GM12878 (cell line): ENCODE results near the gene VSX1. TPM values are rescaled to one million over a fixed set of nuclear protein-coding genes. Genes with fewer than 3 reads are reported as not detected.

Source experiments
- ATAC-seq: fragments of 200-7000 bp; cut with Tn5 transposase; 3 replicates; pipeline ENCODE4 v1.9.1; 2020; ENCODE audit warnings: mild to moderate bottlenecking, moderate library complexity
- BruUV-seq: library from RNA; stranded (reverse); fragments of 400-500 nt; replicated peaks from 2 replicates; lab custom pipeline; 2021; lab: Mats Ljungman, UMichigan
- CTCF ChIA-PET: fragments of 300-600 bp; sonication (Branson Sonifier 250); formaldehyde crosslinking; extraction: SDS; loops from one replicate; lab custom pipeline; 2021; ENCODE audit warnings: inconsistent platforms; lab: Yijun Ruan, JAX
- POLR2A ChIA-PET: fragments of 350-600 bp; formaldehyde crosslinking; extraction: SDS; loops from one replicate; lab custom pipeline; 2021; ENCODE audit warnings: inconsistent platforms; lab: Charles Lee
- RAD21 ChIA-PET: fragments of 300-600 bp; sonication (Branson Sonifier 250); formaldehyde crosslinking; loops from one replicate; lab custom pipeline; 2023; ENCODE audit warnings: antibody characterized with exemption; ENCODE audit not compliant: unreplicated experiment; lab: Charles Lee
- SMC1A ChIA-PET: fragments of 300-600 bp; sonication (Branson Sonifier 250); formaldehyde crosslinking; loops from one replicate; lab custom pipeline; 2023; ENCODE audit not compliant: unreplicated experiment, uncharacterized antibody; lab: Charles Lee
- DNase-seq: peaks from one replicate; pipeline ENCODE4 v3.0.0-alpha.2; 2011; ENCODE audit warnings: low read depth, low spot score
- FAIRE-seq: peaks from 3 replicates; lab custom pipeline; 2011; peaks lifted over from hg19 to GRCh38; lab: Jason Lieb, UNC
- H2AFZ ChIP-seq: 2 replicates; pipeline ENCODE4 v1.6.0; 2011; ENCODE audit warnings: low read depth, low read length, control low read depth; ENCODE audit not compliant: control insufficient read depth
- H3K27ac ChIP-seq: 2 replicates; pipeline ENCODE4 v1.5.1; 2011; ENCODE audit warnings: control low read depth; ENCODE audit not compliant: control insufficient read depth, insufficient read depth
- H3K27me3 ChIP-seq, 2 experiments: replicated peaks in 1 of 2; 2 replicates each; pipeline versions ENCODE4 v1.6.0 to v1.6.1; 2011; ENCODE audit warnings: low read length in 1 of 2; ENCODE audit not compliant: control insufficient read depth in 2 of 2, insufficient read depth in 2 of 2
- H3K36me3 ChIP-seq, 2 experiments: 2 replicates each; pipeline ENCODE4 v1.5.1; 2011; ENCODE audit warnings: low read length in 1 of 2; ENCODE audit not compliant: control insufficient read depth in 2 of 2, insufficient read depth in 2 of 2
- H3K4me1 ChIP-seq: 2 replicates; pipeline ENCODE4 v1.6.1; 2011; ENCODE audit warnings: mild to moderate bottlenecking, low read length, moderate library complexity, mixed read lengths; ENCODE audit not compliant: control insufficient read depth, insufficient read depth
- H3K4me2 ChIP-seq: 2 replicates; pipeline ENCODE4 v1.6.0; 2011; ENCODE audit warnings: control low read depth; ENCODE audit not compliant: control insufficient read depth, insufficient read depth
- H3K4me3 ChIP-seq: fragments of 200-600 bp; sonication (generic); 2 replicates; pipeline ENCODE4 v1.5.1; 2016
- H3K79me2 ChIP-seq: 2 replicates; pipeline ENCODE4 v1.6.0; 2011; ENCODE audit warnings: low read length; ENCODE audit not compliant: control insufficient read depth, insufficient read depth
- H3K9ac ChIP-seq: 2 replicates; pipeline ENCODE4 v1.8.0; 2011; ENCODE audit warnings: low read length, control low read depth, mixed read lengths; ENCODE audit not compliant: control insufficient read depth, insufficient read depth
- H3K9me3 ChIP-seq: replicated peaks from 3 replicates; pipeline ENCODE4 v1.5.1; 2011; ENCODE audit warnings: mild to moderate bottlenecking, low read length; ENCODE audit not compliant: control insufficient read depth, insufficient read depth
- H4K20me1 ChIP-seq: 2 replicates; pipeline ENCODE4 v1.6.0; 2011; ENCODE audit not compliant: control insufficient read depth, insufficient read depth
- CBFB ChIP-seq: IDR thresholded peaks from 2 replicates; pipeline ENCODE4 v1.6.1; 2016; ENCODE audit warnings: antibody characterized with exemption, low read depth
- CEBPB ChIP-seq, 2 experiments: fragments of 150-350 bp in 1 of 2; IDR thresholded peaks; 2 replicates each; pipeline ENCODE4 v1.6.1; 2012 to 2014; ENCODE audit warnings: low read depth in 2 of 2, low read length in 2 of 2, borderline replicate concordance in 1 of 2, inconsistent platforms in 1 of 2
- EP300 ChIP-seq, 2 experiments: fragments of 150-350 bp in 1 of 2; IDR thresholded peaks; 2 replicates each; pipeline ENCODE4 v1.6.1; 2011 to 2012; ENCODE audit warnings: low read depth in 2 of 2, low read length in 2 of 2, borderline replicate concordance in 1 of 2, improper control_type of control experiment in 1 of 2, inconsistent platforms in 1 of 2; ENCODE audit not compliant: control insufficient read depth in 1 of 2
- HDGF ChIP-seq: fragments of 450-650 bp; IDR thresholded peaks from 2 replicates; pipeline ENCODE4 v1.6.1; 2016; ENCODE audit warnings: antibody characterized with exemption
- LARP7 ChIP-seq: fragments of 450-650 bp; IDR thresholded peaks from 2 replicates; pipeline ENCODE4 v1.6.1; 2017; ENCODE audit warnings: mild to moderate bottlenecking
- MXI1 ChIP-seq: fragments of 150-350 bp; IDR thresholded peaks from 2 replicates; pipeline ENCODE4 v1.6.1; 2011; ENCODE audit warnings: low read depth, mild to moderate bottlenecking, inconsistent platforms, low read length, improper control_type of control experiment
- NKRF ChIP-seq: fragments of 450-650 bp; conservative IDR thresholded peaks from 2 replicates; pipeline ENCODE4 v1.6.1; 2017; ENCODE audit warnings: mild to moderate bottlenecking, moderate library complexity
- PML ChIP-seq: IDR thresholded peaks from 2 replicates; pipeline ENCODE4 v1.6.1; 2012; ENCODE audit warnings: low read length, inconsistent platforms
- SIN3A ChIP-seq: IDR thresholded peaks from 2 replicates; pipeline ENCODE4 v1.6.1; 2012; ENCODE audit warnings: low read depth, low read length, improper control_type of control experiment
- SMC3 ChIP-seq: IDR thresholded peaks from 2 replicates; pipeline ENCODE4 v1.6.1; 2011; ENCODE audit warnings: low read length, improper control_type of control experiment, borderline replicate concordance
- SUZ12 ChIP-seq: fragments of 200-600 bp; sonication (generic); IDR thresholded peaks from one replicate; pipeline ENCODE4 v1.6.1; 2018; ENCODE audit warnings: antibody characterized with exemption, mild to moderate bottlenecking; ENCODE audit not compliant: unreplicated experiment
- TCF3 ChIP-seq: IDR thresholded peaks from 2 replicates; pipeline ENCODE4 v1.6.1; 2012; ENCODE audit warnings: low read depth, mild to moderate bottlenecking, low read length, borderline replicate concordance; ENCODE audit not compliant: insufficient read depth
- TCF7 ChIP-seq: IDR thresholded peaks from 2 replicates; pipeline ENCODE4 v1.6.1; 2014; ENCODE audit warnings: antibody characterized with exemption, borderline replicate concordance
- WGBS: methylation state at CpG from one replicate; pipeline ENCODE4 v1.1.6; 2016; ENCODE audit warnings: low lambda C conversion rate; ENCODE audit not compliant: insufficient replicate concordance, insufficient coverage; ENCODE audit errors: missing lambda C conversion rate; 5-methylcytosine and 5-hydroxymethylcytosine counted together
- in situ Hi-C: fragments of 300-500 bp; cut with MboI; formaldehyde crosslinking; loops from 9 replicates; pipeline ENCODE4 v1.14.3; 2018; ENCODE audit warnings: mixed read lengths
- intact Hi-C: fragments of 100-400 bp; cut with micrococcal nuclease; formaldehyde crosslinking; loops from one replicate; pipeline ENCODE4 v1.14.2; 2022; ENCODE audit not compliant: unreplicated experiment
- polyA plus RNA-seq, 11 experiments: library from polyadenylated mRNA; depleted of rRNA in 4 of 11; unstranded in 6 of 11; stranded (reverse) in 5 of 11; fragments of >200 nt; fragmentation: Nextera tagmentation in 4 of 11; fragmentation: Illumina TruSeq in 1 of 11; extraction: Ambion mirVana in 4 of 11; extraction: Trizol in 1 of 11; gene quantifications; 1 replicate in 1 of 11; 2 replicates in 10 of 11; pipeline versions ENCODE4 v1.2.1 to v1.2.3, GENCODE V29; 2011 to 2016; ENCODE audit warnings: inconsistent platforms in 2 of 11, missing spikeins in 2 of 11, low read depth in 1 of 11
- total RNA-seq, 4 experiments: library from RNA; depleted of rRNA in 3 of 4; stranded (reverse); fragments of >200 nt in 3 of 4; fragmentation: Illumina TruSeq in 1 of 4; extraction: Trizol in 1 of 4; gene quantifications; 2 replicates each; pipeline versions ENCODE4 v1.2.1 to v1.2.3, GENCODE V29; 2013 to 2021
- TF ChIP-seq, protein P1 (sequence below): IDR thresholded peaks from 2 replicates; pipeline ENCODE4 v1.6.1; 2012; ENCODE audit warnings: mild to moderate bottlenecking, low read depth, low read length
- TF ChIP-seq, protein P2 (sequence below): fragments of 450-650 bp; formaldehyde crosslinking; IDR thresholded peaks from 2 replicates; pipeline ENCODE4 v1.4.0; 2022; ENCODE audit warnings: mild to moderate bottlenecking, moderate library complexity
- TF ChIP-seq, protein P3 (sequence below): fragments of 450-650 bp; IDR thresholded peaks from 2 replicates; pipeline ENCODE4 v1.6.1; 2014; ENCODE audit warnings: mild to moderate bottlenecking

VSX1 gene
- total and polyA plus RNA-seq, 10 of the 15 experiments (the other 5 are each of a cell fraction or from before 2014, with no cell fraction given) = 0.05 TPM; not detected in 9

DNA sequence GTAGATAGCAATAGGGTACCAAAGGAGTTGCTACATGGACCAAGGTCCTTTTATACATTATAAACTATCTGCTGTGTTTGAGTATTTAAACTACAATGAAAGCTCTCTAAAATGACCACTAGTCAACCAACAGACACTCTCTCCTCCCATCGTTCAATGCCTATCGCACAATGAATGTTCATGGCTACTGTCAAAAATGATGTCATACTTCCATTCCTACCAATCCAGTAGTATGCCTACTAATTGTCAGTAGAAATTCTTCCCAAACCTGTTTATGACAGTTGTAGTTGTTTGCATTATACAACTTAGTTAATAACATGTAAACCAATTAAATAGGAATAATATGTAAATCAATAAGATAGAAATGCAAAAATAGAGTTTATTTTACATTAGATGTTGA is 39.0 kb upstream of the VSX1 start:
- RAD21 ChIA-PET = no interaction called here
- TF ChIP-seq LARP7 = no peak
- TF ChIP-seq, protein P1, sequence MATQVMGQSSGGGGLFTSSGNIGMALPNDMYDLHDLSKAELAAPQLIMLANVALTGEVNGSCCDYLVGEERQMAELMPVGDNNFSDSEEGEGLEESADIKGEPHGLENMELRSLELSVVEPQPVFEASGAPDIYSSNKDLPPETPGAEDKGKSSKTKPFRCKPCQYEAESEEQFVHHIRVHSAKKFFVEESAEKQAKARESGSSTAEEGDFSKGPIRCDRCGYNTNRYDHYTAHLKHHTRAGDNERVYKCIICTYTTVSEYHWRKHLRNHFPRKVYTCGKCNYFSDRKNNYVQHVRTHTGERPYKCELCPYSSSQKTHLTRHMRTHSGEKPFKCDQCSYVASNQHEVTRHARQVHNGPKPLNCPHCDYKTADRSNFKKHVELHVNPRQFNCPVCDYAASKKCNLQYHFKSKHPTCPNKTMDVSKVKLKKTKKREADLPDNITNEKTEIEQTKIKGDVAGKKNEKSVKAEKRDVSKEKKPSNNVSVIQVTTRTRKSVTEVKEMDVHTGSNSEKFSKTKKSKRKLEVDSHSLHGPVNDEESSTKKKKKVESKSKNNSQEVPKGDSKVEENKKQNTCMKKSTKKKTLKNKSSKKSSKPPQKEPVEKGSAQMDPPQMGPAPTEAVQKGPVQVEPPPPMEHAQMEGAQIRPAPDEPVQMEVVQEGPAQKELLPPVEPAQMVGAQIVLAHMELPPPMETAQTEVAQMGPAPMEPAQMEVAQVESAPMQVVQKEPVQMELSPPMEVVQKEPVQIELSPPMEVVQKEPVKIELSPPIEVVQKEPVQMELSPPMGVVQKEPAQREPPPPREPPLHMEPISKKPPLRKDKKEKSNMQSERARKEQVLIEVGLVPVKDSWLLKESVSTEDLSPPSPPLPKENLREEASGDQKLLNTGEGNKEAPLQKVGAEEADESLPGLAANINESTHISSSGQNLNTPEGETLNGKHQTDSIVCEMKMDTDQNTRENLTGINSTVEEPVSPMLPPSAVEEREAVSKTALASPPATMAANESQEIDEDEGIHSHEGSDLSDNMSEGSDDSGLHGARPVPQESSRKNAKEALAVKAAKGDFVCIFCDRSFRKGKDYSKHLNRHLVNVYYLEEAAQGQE = no peak
- TF ChIP-seq SIN3A = no peak
- no peak for TF ChIP-seq SUZ12
- TF ChIP-seq TCF7 = no peak
- TF ChIP-seq, protein P2, sequence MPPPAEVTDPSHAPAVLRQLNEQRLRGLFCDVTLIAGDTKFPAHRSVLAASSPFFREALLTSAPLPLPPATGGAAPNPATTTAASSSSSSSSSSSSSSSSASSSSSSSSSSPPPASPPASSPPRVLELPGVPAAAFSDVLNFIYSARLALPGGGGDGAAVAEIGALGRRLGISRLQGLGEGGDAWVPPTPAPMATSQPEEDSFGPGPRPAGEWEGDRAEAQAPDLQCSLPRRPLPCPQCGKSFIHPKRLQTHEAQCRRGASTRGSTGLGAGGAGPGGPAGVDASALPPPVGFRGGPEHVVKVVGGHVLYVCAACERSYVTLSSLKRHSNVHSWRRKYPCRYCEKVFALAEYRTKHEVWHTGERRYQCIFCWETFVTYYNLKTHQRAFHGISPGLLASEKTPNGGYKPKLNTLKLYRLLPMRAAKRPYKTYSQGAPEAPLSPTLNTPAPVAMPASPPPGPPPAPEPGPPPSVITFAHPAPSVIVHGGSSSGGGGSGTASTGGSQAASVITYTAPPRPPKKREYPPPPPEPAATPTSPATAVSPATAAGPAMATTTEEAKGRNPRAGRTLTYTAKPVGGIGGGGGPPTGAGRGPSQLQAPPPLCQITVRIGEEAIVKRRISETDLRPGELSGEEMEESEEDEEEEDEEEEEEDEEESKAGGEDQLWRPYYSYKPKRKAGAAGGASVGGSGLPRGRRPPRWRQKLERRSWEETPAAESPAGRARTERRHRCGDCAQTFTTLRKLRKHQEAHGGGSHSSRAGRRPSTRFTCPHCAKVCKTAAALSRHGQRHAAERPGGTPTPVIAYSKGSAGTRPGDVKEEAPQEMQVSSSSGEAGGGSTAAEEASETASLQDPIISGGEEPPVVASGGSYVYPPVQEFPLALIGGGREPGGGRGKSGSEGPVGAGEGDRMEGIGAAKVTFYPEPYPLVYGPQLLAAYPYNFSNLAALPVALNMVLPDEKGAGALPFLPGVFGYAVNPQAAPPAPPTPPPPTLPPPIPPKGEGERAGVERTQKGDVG (CRISPR knock-in tag) = no peak
- no peak for TF ChIP-seq MXI1
- TF ChIP-seq TCF3 = no peak
- TF ChIP-seq, protein P3, sequence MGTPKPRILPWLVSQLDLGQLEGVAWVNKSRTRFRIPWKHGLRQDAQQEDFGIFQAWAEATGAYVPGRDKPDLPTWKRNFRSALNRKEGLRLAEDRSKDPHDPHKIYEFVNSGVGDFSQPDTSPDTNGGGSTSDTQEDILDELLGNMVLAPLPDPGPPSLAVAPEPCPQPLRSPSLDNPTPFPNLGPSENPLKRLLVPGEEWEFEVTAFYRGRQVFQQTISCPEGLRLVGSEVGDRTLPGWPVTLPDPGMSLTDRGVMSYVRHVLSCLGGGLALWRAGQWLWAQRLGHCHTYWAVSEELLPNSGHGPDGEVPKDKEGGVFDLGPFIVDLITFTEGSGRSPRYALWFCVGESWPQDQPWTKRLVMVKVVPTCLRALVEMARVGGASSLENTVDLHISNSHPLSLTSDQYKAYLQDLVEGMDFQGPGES = no peak
- TF ChIP-seq SMC3 = no peak
- no peak for TF ChIP-seq CEBPB (IDR thresholded peaks at IDR 0.05; ENCODE audit: borderline replicate concordance in 1 of 2, low read depth in 2 of 2, low read length in 2 of 2)
- TF ChIP-seq HDGF = no peak
- no peak for TF ChIP-seq EP300 (IDR thresholded peaks at IDR 0.05; ENCODE audit: borderline replicate concordance in 1 of 2, control insufficient read depth in 1 of 2, low read depth in 2 of 2, low read length in 2 of 2)
- TF ChIP-seq CBFB = no peak
- no peak for TF ChIP-seq PML
- TF ChIP-seq NKRF = no peak

More for the DNA sequence above, 39.0 kb upstream of the VSX1 start:
- H3K27me3 ChIP-seq = peaks cover 2 to 3% of the 10 kb centered on the region in 2 experiments; a peak in 2 of 4 replicates
- H4K20me1 ChIP-seq = no peaks in the 10 kb centered on the region
- no peak overlapping the region for H3K4me2 ChIP-seq
- H3K4me3 ChIP-seq = no peak overlapping the region
- ChIA-PET POLR2A (no interaction called here), SMC1A (no interaction called here), CTCF (no interaction called here)
- DNase-seq = no peak
- H3K79me2 ChIP-seq = no peaks in the 10 kb centered on the region
- no TSS peak for BruUV-seq
- no peak overlapping the region for H2AFZ ChIP-seq
- no peak overlapping the region for H3K9ac ChIP-seq
- no peaks in the 10 kb centered on the region for H3K4me1 ChIP-seq
- H3K9me3 ChIP-seq = no peaks in the 10 kb centered on the region
- ATAC-seq = no peak
- no peak overlapping the region for H3K27ac ChIP-seq
- in situ Hi-C loops = no loop called here
- WGBS = 82% methylated on average over 2 of the region's 2 CpGs
- intact Hi-C loops = no loop called here
- H3K36me3 ChIP-seq = no peaks in the 10 kb centered on the region
- no peak for FAIRE-seq
